A673 (cell line): ENCODE data around the gene THSD7B.

ENCODE experiments used
- CTCF ChIP-seq: fragments of 300-800, 200-600 bp; sonication (generic); conservative IDR thresholded peaks from 2 replicates; pipeline ENCODE4 v1.5.1; 2017; ENCODE audit warnings: low read depth, mild to moderate bottlenecking, antibody characterized with exemption, low read length, moderate library complexity, mixed read lengths
- EZH2 ChIP-seq: fragments of 200-600 bp; sonication (generic); IDR thresholded peaks from 2 replicates; pipeline ENCODE4 v1.6.1; 2017; ENCODE audit warnings: borderline replicate concordance, low read depth, mild to moderate bottlenecking, mixed read lengths, antibody characterized with exemption, low read length; ENCODE audit not compliant: poor library complexity, severe bottlenecking

GRCh38 chr2:137229834-137230233 is 464.5 kb downstream of the THSD7B start:
- TF ChIP-seq CTCF (no peak), EZH2 (no peak)
